Activated B cell treated with CpG ODN at 0.5 μM for 24 hours (primary cell): ENCODE results near the gene MMD2. TPM values are rescaled to one million over a fixed set of nuclear protein-coding genes. Genes with fewer than 3 reads are reported as not detected.

Experiments used
- ATAC-seq: fragments of 200-7000 bp; cut with Tn5 transposase; one replicate; pipeline ENCODE4 v1.10.0; 2021; ENCODE audit warnings: low read depth, mild to moderate bottlenecking, moderate library complexity
- CTCF ChIA-PET: fragments of 350-600 bp; sonication (Branson Sonifier 250); formaldehyde crosslinking; loops from one replicate; lab custom pipeline; 2021; ENCODE audit warnings: antibody characterized with exemption; lab: Charles Lee
- POLR2A ChIA-PET: fragments of 350-600 bp; sonication (Branson Sonifier 250); formaldehyde crosslinking; loops from one replicate; lab custom pipeline; 2021; ENCODE audit warnings: antibody characterized with exemption; lab: Charles Lee
- DNase-seq: peaks from one replicate; pipeline ENCODE4 v3.0.0; 2022
- H3K27ac Mint-ChIP-seq: one replicate; pipeline ENCODE4 v1.8.0; 2020; ENCODE audit warnings: mixed read lengths
- H3K27me3 Mint-ChIP-seq: one replicate; pipeline ENCODE4 v1.8.0; 2021; ENCODE audit warnings: mixed read lengths
- H3K36me3 Mint-ChIP-seq: one replicate; pipeline ENCODE4 v1.8.0; 2021; ENCODE audit warnings: low read depth, mixed read lengths
- H3K4me1 Mint-ChIP-seq: one replicate; pipeline ENCODE4 v1.8.0; 2021; ENCODE audit warnings: mixed read lengths
- H3K4me3 Mint-ChIP-seq: one replicate; pipeline ENCODE4 v1.8.0; 2020; ENCODE audit warnings: mild to moderate bottlenecking, mixed read lengths
- H3K9me3 Mint-ChIP-seq: one replicate; pipeline ENCODE4 v1.8.0; 2020; ENCODE audit warnings: mixed read lengths
- CTCF ChIP-seq: fragments of 200-600 bp; IDR thresholded peaks from one replicate; pipeline ENCODE4 v1.8.0; 2022; ENCODE audit warnings: antibody characterized with exemption, mild to moderate bottlenecking
- intact Hi-C: fragments of 100-400 bp; cut with micrococcal nuclease; formaldehyde crosslinking; loops from one replicate; pipeline ENCODE4 v1.15.1; 2024
- total RNA-seq: library from RNA; stranded (reverse); gene quantifications from 2 replicates; pipeline ENCODE4 v1.2.3, GENCODE V29; 2022

The MMD2 gene
- total RNA-seq, 1 donor from 2014 or later, result not detected

GRCh38 chr7:4962872-4963775 lies 4.1 kb upstream of the MMD2 start:
- ChIA-PET POLR2A (no interaction called here), CTCF (no interaction called here)
- H3K4me1 Mint-ChIP-seq, result peaks cover 4% of the 10 kb centered on the region
- intact Hi-C loops, result no loop called here
- peaks cover 25% of the 10 kb centered on the region for H3K27me3 Mint-ChIP-seq
- H3K4me3 Mint-ChIP-seq, result no peak overlapping the region
- TF ChIP-seq CTCF, result no peak
- H3K36me3 Mint-ChIP-seq, result no peaks in the 10 kb centered on the region
- ATAC-seq (no peak), DNase-seq (no peak)
- no peaks in the 10 kb centered on the region for H3K9me3 Mint-ChIP-seq
- H3K27ac Mint-ChIP-seq, result no peak overlapping the region

- ChIA-PET POLR2A (no interaction called here), CTCF (no interaction called here)
- Mint-ChIP-seq H3K9me3 (no peaks in the 10 kb centered on the region), H3K27me3 (peaks cover 37% of the 10 kb centered on the region), H3K36me3 (no peaks in the 10 kb centered on the region), H3K27ac (no peak overlapping the region), H3K4me3 (no peak overlapping the region), H3K4me1 (peaks cover 4% of the 10 kb centered on the region)
- intact Hi-C loops, result no loop called here
- DNase-seq (no peak), ATAC-seq (no peak)
- TF ChIP-seq CTCF, result no peak
Measured at GRCh38 chr7:4960363-4960762, 1.4 kb upstream of the MMD2 start.

GRCh38 chr7:4959893-4960292 lies 906 bp upstream of the MMD2 start:
- Mint-ChIP-seq H3K9me3 (no peaks in the 10 kb centered on the region), H3K4me1 (peaks cover 4% of the 10 kb centered on the region), H3K4me3 (no peak overlapping the region), H3K27me3 (peaks cover 40% of the 10 kb centered on the region), H3K36me3 (no peaks in the 10 kb centered on the region), H3K27ac (no peak overlapping the region)
- DNase-seq (no peak), ATAC-seq (no peak)
- CTCF ChIA-PET, result no interaction called here
- intact Hi-C loops, result no loop called here
- TF ChIP-seq CTCF, result no peak
- POLR2A ChIA-PET, result no interaction called here

- intact Hi-C loops, result no loop called here
- H3K27me3 Mint-ChIP-seq, result peaks cover 40% of the 10 kb centered on the region
Measured at GRCh38 chr7:4959306-4959705, 319 bp upstream of the MMD2 start.

More at GRCh38 chr7:4959306-4959705, 319 bp upstream of the MMD2 start:
- Mint-ChIP-seq H3K9me3 (no peaks in the 10 kb centered on the region), H3K27ac (no peak overlapping the region), H3K4me3 (no peak overlapping the region), H3K4me1 (peaks cover 4% of the 10 kb centered on the region), H3K36me3 (no peaks in the 10 kb centered on the region)
- ATAC-seq, result no peak
- DNase-seq, result no peak
- CTCF ChIA-PET, result no interaction called here
- POLR2A ChIA-PET, result interaction anchor here (0.7 kb wide), 1 partner anchor 9 kb away, joined by 3 read pairs; no protein-coding TSS in a partner anchor
- TF ChIP-seq CTCF, result no peak
